BLaER1 treated with 17β-estradiol and CSF1 and Interleukin-3, amounts not matched to agents 10 nM and 100 nM (cell line): ENCODE data around the gene PTPRO.

Experiments
- H3K27ac ChIP-seq, 11 experiments: shearing (Covaris generic); formaldehyde crosslinking; 2 replicates each; pipeline ENCODE4 v1.8.1; 2022
- H3K27me3 ChIP-seq, 11 experiments: shearing (Covaris generic); formaldehyde crosslinking; 2 replicates each; pipeline ENCODE4 v1.8.1; 2022
- H3K36me3 ChIP-seq, 11 experiments: shearing (Covaris generic); formaldehyde crosslinking; 2 replicates each; pipeline ENCODE4 v1.8.1; 2022
- H3K4me1 ChIP-seq, 10 experiments: shearing (Covaris generic); formaldehyde crosslinking; 2 replicates each; pipeline ENCODE4 v1.8.1; 2022
- H3K4me2 ChIP-seq, 11 experiments: shearing (Covaris generic); formaldehyde crosslinking; 2 replicates each; pipeline ENCODE4 v1.8.1; 2022
- H3K4me3 ChIP-seq, 10 experiments: shearing (Covaris generic); formaldehyde crosslinking; 2 replicates each; pipeline ENCODE4 v1.8.1; 2022
- H3K9ac ChIP-seq, 11 experiments: shearing (Covaris generic); formaldehyde crosslinking; 2 replicates each; pipeline ENCODE4 v1.8.1; 2022
- H3K9me3 ChIP-seq, 11 experiments: shearing (Covaris generic); formaldehyde crosslinking; replicated peaks in 1 of 11; 2 replicates each; pipeline ENCODE4 v1.8.1; 2022
- H4K20me1 ChIP-seq, 11 experiments: shearing (Covaris generic); formaldehyde crosslinking; 2 replicates each; pipeline ENCODE4 v1.8.1; 2022
- Cebpa-rat ChIP-seq, 11 experiments: shearing (Covaris generic); IDR thresholded peaks; 2 replicates each; pipeline ENCODE4 v1.8.1; 2022

Gene PTPRO

DNA sequence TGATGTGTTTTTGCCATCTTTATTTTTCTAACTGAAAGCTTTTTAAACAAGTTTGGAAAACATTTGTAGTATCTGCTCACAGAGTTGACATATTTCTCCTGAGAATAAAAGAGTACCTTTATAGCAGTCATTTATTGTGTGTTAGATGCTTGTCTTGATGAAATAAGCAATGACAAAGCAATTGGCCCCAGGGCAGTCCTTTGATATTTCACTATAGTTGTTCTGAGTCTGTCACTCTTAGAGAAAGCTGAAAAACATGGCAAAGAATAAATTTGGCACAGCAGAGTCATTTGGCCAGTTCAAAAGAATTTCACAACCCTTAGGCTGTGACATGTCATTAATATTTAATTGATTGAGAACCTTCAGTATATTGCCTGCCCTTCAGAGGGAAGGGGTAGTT is 166.2 kb downstream of the PTPRO start:
- H3K4me3 ChIP-seq: no peak overlapping the region
- H3K27ac ChIP-seq: no peak overlapping the region
- H3K36me3 ChIP-seq: no peaks in the 10 kb centered on the region
- no peak overlapping the region for H3K9ac ChIP-seq
- H3K27me3 ChIP-seq: no peaks in the 10 kb centered on the region
- no peaks in the 10 kb centered on the region; a peak in 1 of 22 replicates for H3K9me3 ChIP-seq
- H3K4me2 ChIP-seq: no peak overlapping the region
- peaks cover 0 to 4% (median 0%) of the 10 kb centered on the region in 10 experiments; a peak in 2 of 20 replicates for H3K4me1 ChIP-seq
- H4K20me1 ChIP-seq: no peaks in the 10 kb centered on the region
- TF ChIP-seq Cebpa-rat (IDR thresholded peaks at IDR 0.05): no peak

DNA sequence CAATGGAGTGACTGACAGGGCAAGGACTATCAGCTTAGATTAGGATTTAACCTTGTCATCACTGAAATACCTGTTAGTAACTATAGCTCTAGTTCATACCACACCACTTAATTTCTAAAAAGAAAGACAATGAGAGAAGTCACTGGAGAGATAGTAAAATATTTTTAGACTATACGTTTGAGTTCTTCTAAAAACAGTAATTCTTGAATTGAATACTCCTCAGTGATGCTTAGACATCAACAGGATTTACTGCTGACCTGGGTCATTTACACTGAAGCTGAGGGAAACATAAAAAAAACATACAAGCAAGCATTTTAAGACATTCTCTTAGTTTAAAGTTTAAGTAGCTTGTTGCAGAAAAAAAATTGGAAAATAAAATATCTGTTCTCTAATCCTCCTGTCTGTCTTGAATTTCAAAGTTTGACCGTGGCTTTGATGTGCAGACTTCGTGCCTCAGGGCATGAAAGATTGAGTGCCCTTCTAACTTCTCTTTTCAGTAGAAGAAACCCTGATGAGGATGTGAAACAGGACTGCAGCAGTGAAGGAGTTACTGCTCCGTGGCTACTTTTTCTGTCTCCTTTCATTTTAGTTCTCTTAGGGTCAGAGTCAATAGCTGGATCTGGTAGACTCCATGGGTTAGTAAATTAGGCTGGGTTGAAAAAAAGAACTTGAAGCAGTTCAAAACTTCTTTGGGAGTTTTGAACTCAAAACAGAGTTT is 172.2 kb downstream of the PTPRO start:
- Histone ChIP-seq H3K4me2 (peak overlapping the region in 5 of 11 experiments; percentile 14 to 62 (median 38); a peak in 7 of 22 replicates), H3K4me1 (peaks cover 0 to 25% (median 6%) of the 10 kb centered on the region in 10 experiments; a peak in 8 of 20 replicates), H3K9ac (peak overlapping the region in 2 of 11 experiments; percentile 16 to 31; a peak in 1 of 22 replicates), H3K27ac (no peak overlapping the region; a peak in 1 of 22 replicates), H3K36me3 (no peaks in the 10 kb centered on the region), H3K9me3 (no peaks in the 10 kb centered on the region; a peak in 1 of 22 replicates), H4K20me1 (no peaks in the 10 kb centered on the region), H3K4me3 (no peak overlapping the region), H3K27me3 (no peaks in the 10 kb centered on the region)
- TF ChIP-seq Cebpa-rat (IDR thresholded peaks at IDR 0.05): no peak

DNA sequence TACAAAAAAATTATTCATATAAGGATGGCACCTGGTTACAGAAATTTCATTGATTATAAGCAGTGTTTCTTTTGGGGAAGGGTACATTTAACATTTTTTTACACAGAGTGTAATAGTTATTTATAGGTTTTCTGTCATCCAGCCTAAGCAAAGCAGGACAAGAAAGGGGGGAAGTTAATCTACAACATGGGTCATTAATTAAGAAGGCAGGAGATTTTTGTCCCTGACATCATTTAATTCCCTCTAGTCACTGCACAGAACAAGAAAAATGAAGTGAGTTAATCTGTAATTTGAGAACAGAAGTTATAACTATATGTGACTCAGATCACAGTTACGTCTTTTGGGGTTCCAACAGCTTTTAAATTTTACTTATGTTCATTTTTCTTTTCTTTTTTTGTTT is 173.4 kb downstream of the PTPRO start:
- no peak for TF ChIP-seq Cebpa-rat (IDR thresholded peaks at IDR 0.05)
- no peaks in the 10 kb centered on the region for H3K36me3 ChIP-seq
- no peaks in the 10 kb centered on the region for H4K20me1 ChIP-seq
- H3K9ac ChIP-seq: no peak overlapping the region
- H3K27ac ChIP-seq: no peak overlapping the region
- H3K4me2 ChIP-seq: no peak overlapping the region
- H3K4me1 ChIP-seq: peaks cover 0 to 25% (median 6%) of the 10 kb centered on the region in 10 experiments; a peak in 8 of 20 replicates
- H3K4me3 ChIP-seq: no peak overlapping the region
- no peaks in the 10 kb centered on the region; a peak in 1 of 22 replicates for H3K9me3 ChIP-seq
- no peaks in the 10 kb centered on the region for H3K27me3 ChIP-seq

DNA sequence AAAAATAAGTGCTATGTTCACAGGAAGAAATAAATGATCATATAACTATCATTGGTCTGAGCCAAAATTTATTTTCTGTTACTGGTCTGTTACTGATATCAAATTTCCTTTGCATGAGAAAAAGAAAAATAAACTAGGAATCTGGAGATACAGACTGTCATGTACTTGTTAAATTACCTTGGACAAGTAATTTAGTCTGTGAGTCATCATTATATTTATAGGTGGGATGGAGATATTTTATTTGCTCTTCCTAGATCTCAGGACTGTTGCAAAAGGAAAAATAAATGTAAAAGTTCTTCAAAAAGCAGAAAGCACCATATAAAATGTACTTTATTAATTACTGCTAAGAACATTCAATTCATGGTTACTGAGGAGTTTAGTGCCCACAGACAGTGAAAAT is 174.4 kb downstream of the PTPRO start:
- H4K20me1 ChIP-seq: no peaks in the 10 kb centered on the region
- no peak overlapping the region for H3K9ac ChIP-seq
- H3K36me3 ChIP-seq: no peaks in the 10 kb centered on the region
- no peaks in the 10 kb centered on the region for H3K27me3 ChIP-seq
- TF ChIP-seq Cebpa-rat (IDR thresholded peaks at IDR 0.05): no peak
- H3K4me2 ChIP-seq: no peak overlapping the region
- H3K27ac ChIP-seq: no peak overlapping the region
- H3K4me1 ChIP-seq: peaks cover 0 to 25% (median 6%) of the 10 kb centered on the region in 10 experiments; a peak in 8 of 20 replicates
- H3K4me3 ChIP-seq: no peak overlapping the region
- H3K9me3 ChIP-seq: no peaks in the 10 kb centered on the region; a peak in 1 of 22 replicates

DNA sequence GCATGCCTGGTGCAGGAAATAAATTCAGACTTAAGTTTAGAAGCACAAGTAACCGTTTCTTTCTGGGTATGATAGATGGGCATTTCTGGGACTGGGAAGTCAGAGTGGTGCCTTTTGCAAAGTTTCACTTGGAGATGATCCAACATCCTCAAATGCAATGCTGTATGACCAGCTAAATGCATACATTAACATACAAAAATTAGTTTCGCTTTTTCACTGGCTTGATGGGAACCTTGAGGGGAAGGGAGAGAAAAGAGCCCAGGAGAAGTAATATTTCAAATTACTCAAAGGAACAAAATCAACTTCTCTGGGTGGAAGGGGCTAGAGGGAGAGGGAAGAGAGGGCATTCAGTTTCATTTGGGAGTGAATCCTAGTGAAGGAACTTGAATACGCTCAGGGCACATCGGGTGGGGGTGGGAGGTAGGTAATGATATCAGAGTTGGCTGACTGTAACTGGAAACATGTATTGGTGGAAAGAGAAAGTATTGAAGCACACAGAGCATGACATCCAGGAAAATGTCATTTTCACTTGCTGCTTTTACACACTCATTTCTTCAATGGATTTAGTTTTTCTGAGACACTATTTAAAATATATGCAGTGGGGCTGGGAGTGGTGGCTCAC is 175.5 kb downstream of the PTPRO start:
- H3K9ac ChIP-seq: no peak overlapping the region
- no peak overlapping the region for H3K27ac ChIP-seq
- no peaks in the 10 kb centered on the region; a peak in 1 of 22 replicates for H3K9me3 ChIP-seq
- peaks cover 0 to 25% (median 6%) of the 10 kb centered on the region in 10 experiments; a peak in 8 of 20 replicates for H3K4me1 ChIP-seq
- TF ChIP-seq Cebpa-rat (IDR thresholded peaks at IDR 0.05): no peak
- no peak overlapping the region for H3K4me3 ChIP-seq
- H3K36me3 ChIP-seq: no peaks in the 10 kb centered on the region
- no peaks in the 10 kb centered on the region for H4K20me1 ChIP-seq
- H3K27me3 ChIP-seq: no peaks in the 10 kb centered on the region
- peak overlapping the region in 4 of 11 experiments; percentile 12 to 71 (median 39); a peak in 6 of 22 replicates for H3K4me2 ChIP-seq

DNA sequence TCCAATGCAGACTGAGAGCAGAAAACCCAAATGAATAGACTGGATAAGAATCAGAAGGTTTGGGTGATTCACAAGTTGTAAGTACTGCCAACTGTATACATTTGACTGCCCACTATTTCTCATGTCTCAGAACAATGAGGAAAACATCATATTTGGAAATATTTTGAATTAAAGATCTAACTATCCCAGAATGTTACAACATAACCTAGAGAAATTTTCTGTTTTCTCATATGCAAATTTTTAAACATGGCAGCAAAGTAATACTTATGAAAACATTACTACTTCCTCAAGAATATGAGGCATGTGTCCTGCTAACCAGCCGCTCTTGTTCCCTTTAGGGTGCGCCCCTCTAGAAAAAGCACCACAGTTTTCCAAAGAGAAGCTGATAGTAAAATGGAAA is 179.9 kb downstream of the PTPRO start:
- H4K20me1 ChIP-seq: no peaks in the 10 kb centered on the region
- no peak overlapping the region for H3K9ac ChIP-seq

DNA sequence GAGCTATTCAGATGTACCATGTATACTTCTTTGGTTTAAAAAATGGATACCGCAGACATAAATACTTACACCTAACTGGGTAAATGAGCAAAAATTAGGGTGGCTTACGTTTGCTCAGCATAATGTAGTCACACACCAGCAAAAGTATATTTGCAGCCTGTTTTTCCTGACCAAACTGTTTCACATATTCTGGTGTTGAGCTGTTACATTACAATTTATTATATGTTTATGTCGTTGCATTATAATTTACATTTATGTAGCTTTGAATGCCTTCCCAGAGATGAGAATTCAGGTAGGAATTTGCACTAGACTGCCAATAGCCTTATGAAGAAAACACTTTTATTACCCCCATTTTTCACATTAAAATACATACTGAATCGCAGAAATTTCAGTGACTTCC is 183.3 kb downstream of the PTPRO start:
- Histone ChIP-seq H3K4me1 (no peaks in the 10 kb centered on the region), H3K9ac (no peak overlapping the region), H3K4me3 (no peak overlapping the region), H3K4me2 (no peak overlapping the region), H3K27me3 (no peaks in the 10 kb centered on the region), H3K27ac (no peak overlapping the region), H3K36me3 (no peaks in the 10 kb centered on the region), H3K9me3 (no peaks in the 10 kb centered on the region), H4K20me1 (no peaks in the 10 kb centered on the region)
- TF ChIP-seq Cebpa-rat (IDR thresholded peaks at IDR 0.05): no peak

More for the DNA sequence above, 179.9 kb downstream of the PTPRO start:
- Histone ChIP-seq H3K27ac (no peak overlapping the region), H3K36me3 (no peaks in the 10 kb centered on the region), H3K4me2 (no peak overlapping the region), H3K4me3 (no peak overlapping the region), H3K27me3 (no peaks in the 10 kb centered on the region), H3K4me1 (peaks cover 0 to 10% (median 6%) of the 10 kb centered on the region in 10 experiments; a peak in 7 of 20 replicates), H3K9me3 (no peaks in the 10 kb centered on the region)
- no peak for TF ChIP-seq Cebpa-rat (IDR thresholded peaks at IDR 0.05)

DNA sequence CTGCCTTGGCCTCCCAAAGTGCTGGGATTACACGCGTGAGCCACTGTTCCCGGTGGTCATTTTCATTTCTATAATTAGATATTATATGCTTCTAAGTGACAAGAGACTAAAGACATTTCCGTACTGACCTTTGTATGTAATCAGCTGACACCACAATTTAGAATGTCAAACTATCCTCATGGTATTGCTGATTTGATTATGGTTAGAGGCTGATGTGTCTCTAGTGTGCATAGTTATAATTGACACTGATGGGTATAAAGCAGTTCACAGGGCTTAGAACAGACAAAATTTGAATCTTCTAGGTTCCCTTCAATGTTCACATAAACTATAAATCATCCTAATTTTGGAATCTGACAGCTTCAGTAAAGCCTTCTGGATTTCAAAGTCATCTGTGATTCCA is 192.7 kb downstream of the PTPRO start:
- no peak overlapping the region for H3K4me2 ChIP-seq
- H3K27me3 ChIP-seq: no peaks in the 10 kb centered on the region
- H3K9ac ChIP-seq: no peak overlapping the region
- peaks cover 0 to 8% (median 3%) of the 10 kb centered on the region in 11 experiments; a peak in 3 of 22 replicates for H3K9me3 ChIP-seq
- H3K27ac ChIP-seq: no peak overlapping the region
- H3K4me3 ChIP-seq: no peak overlapping the region
- H4K20me1 ChIP-seq: no peaks in the 10 kb centered on the region
- no peaks in the 10 kb centered on the region for H3K36me3 ChIP-seq
- H3K4me1 ChIP-seq: no peaks in the 10 kb centered on the region
- TF ChIP-seq Cebpa-rat (IDR thresholded peaks at IDR 0.05): no peak

DNA sequence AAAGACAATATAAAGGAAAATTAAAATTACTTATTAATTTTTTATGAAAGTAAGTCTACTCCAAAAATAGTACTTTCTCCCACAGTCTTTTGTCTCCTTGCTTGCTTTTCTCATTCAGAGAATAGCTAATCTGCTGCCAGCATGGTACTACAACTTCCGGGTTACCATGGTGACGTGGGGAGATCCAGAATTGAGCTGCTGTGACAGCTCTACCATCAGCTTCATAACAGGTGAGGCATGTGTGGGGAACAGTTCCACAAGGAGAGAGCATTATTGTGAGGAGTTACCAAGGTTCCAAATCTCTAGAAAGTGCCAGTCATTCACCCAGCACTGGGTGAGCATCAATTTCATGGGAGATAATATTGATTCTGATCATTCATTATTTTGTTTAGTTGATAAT is 197.8 kb downstream of the PTPRO start:
- H3K36me3 ChIP-seq: no peaks in the 10 kb centered on the region
- no peak overlapping the region for H3K9ac ChIP-seq
- no peak overlapping the region for H3K27ac ChIP-seq
- H3K4me3 ChIP-seq: no peak overlapping the region
- TF ChIP-seq Cebpa-rat (IDR thresholded peaks at IDR 0.05): no peak
- H3K27me3 ChIP-seq: no peaks in the 10 kb centered on the region
- peaks cover 0 to 8% (median 3%) of the 10 kb centered on the region in 11 experiments; a peak in 3 of 22 replicates for H3K9me3 ChIP-seq
- H3K4me1 ChIP-seq: peaks cover 0 to 13% (median 10%) of the 10 kb centered on the region in 10 experiments; a peak in 11 of 20 replicates
- no peaks in the 10 kb centered on the region for H4K20me1 ChIP-seq
- H3K4me2 ChIP-seq: no peak overlapping the region
